PFSK-1 (cell line): Measurements from ENCODE around the gene CACNA1I.

Source experiments
- FOXP2 ChIP-seq: optimal IDR thresholded peaks from 2 replicates; pipeline ENCODE3; 2011; ENCODE audit warnings: borderline replicate concordance, control low read depth, inconsistent platforms; ENCODE audit not compliant: insufficient read depth; ENCODE audit errors: extremely low read length, extremely low read depth
- POLR2AphosphoS5 ChIP-seq: IDR thresholded peaks from 2 replicates; pipeline ENCODE4 v1.6.1; 2012; ENCODE audit warnings: low read depth, mild to moderate bottlenecking, control low read depth, low read length, moderate library complexity
- REST ChIP-seq, 2 experiments: IDR thresholded peaks; 2 replicates each; pipeline versions ENCODE4 v1.6.1 to v1.8.0; 2011 to 2012; ENCODE audit warnings: low read depth in 2 of 2, low read length in 2 of 2, control low read depth in 1 of 2, inconsistent platforms in 1 of 2, mild to moderate bottlenecking in 1 of 2, moderate library complexity in 1 of 2; ENCODE audit not compliant: insufficient read depth in 1 of 2
- SIN3A ChIP-seq: IDR thresholded peaks from 2 replicates; pipeline ENCODE4 v1.6.1; 2012; ENCODE audit warnings: mild to moderate bottlenecking, low read length, moderate library complexity, borderline replicate concordance; ENCODE audit not compliant: insufficient read depth
- TAF1 ChIP-seq: IDR thresholded peaks from 2 replicates; pipeline ENCODE4 v1.6.1; 2012; ENCODE audit warnings: low read length, control low read depth, borderline replicate concordance; ENCODE audit not compliant: insufficient read depth

Gene CACNA1I

GRCh38 chr22:39556970-39557841 is 13.3 kb upstream of the CACNA1I start:
- TF ChIP-seq FOXP2 = no peak
- no peak for TF ChIP-seq POLR2AphosphoS5
- no peak for TF ChIP-seq SIN3A
- no peak for TF ChIP-seq TAF1
- no peak for TF ChIP-seq REST (IDR thresholded peaks at IDR 0.05; ENCODE audit: insufficient read depth in 1 of 2, low read depth in 2 of 2, low read length in 2 of 2)

- TF ChIP-seq SIN3A = no peak
- TF ChIP-seq REST (IDR thresholded peaks at IDR 0.05; ENCODE audit: insufficient read depth in 1 of 2, low read depth in 2 of 2, low read length in 2 of 2) = no peak
- TF ChIP-seq FOXP2 = no peak
- no peak for TF ChIP-seq TAF1
- no peak for TF ChIP-seq POLR2AphosphoS5
These were observed 12.3 kb upstream of the CACNA1I start for GRCh38 chr22:39558254-39558727.

GRCh38 chr22:39558950-39559349 is 11.6 kb upstream of the CACNA1I start:
- TF ChIP-seq POLR2AphosphoS5 = no peak
- no peak for TF ChIP-seq SIN3A
- TF ChIP-seq FOXP2 = no peak
- TF ChIP-seq REST (IDR thresholded peaks at IDR 0.05; ENCODE audit: insufficient read depth in 1 of 2, low read depth in 2 of 2, low read length in 2 of 2) = no peak
- no peak for TF ChIP-seq TAF1

GRCh38 chr22:39559456-39560105 is 11.0 kb upstream of the CACNA1I start:
- no peak for TF ChIP-seq SIN3A
- TF ChIP-seq POLR2AphosphoS5 = no peak
- no peak for TF ChIP-seq REST (IDR thresholded peaks at IDR 0.05; ENCODE audit: insufficient read depth in 1 of 2, low read depth in 2 of 2, low read length in 2 of 2)
- TF ChIP-seq FOXP2 = no peak

DNA sequence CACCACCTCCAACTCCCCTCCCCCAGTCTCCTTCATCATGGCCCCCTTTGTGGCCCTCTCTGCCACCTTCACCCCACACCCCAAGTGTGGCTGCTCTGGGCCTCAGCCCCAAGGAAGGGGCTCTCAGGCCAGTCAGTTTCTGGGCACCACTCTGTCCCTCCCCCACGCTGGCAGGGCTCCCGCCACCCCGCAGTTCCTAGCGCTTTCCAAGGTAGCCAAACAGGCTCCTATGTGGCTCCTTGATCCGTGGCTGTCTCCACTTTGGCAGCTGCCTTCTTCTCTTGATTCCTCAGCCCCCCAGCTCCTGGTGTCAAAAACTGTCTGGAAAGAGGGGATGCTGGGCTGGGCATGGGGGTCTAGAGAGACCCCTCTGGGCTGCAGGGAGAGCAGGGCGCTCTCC is 10.4 kb upstream of the CACNA1I start:
- TF ChIP-seq FOXP2 (no peak), SIN3A (no peak)
